ENCODE data around the gene CCDC87.

The CCDC87 gene

GRCh38 chr11:66637557-66638176 is 44.8 kb upstream of the CCDC87 start:
- H4K8ac ChIP-seq (ENCODE audit: low read depth, low read length): peak overlapping the region; percentile 94
- H3K9ac ChIP-seq (ENCODE audit: low read length): peak overlapping the region; percentile 88
- H2BK15ac ChIP-seq (replicated peaks; ENCODE audit: low read depth): no peak overlapping the region
- peaks cover 5% of the 10 kb centered on the region for H3K4me1 ChIP-seq (ENCODE audit: control insufficient read depth, low read depth, low read length)
- peak overlapping the region; percentile 29 for H3K23ac ChIP-seq (ENCODE audit: low read length)
- peak overlapping the region; percentile 21 for H3K18ac ChIP-seq (ENCODE audit: low read length)
- H3K79me2 ChIP-seq (ENCODE audit: control insufficient read depth, insufficient read depth, low read length): peaks cover 55% of the 10 kb centered on the region
- no peak overlapping the region for H3K4me3 ChIP-seq (ENCODE audit: low read length)
- H2BK120ac ChIP-seq (ENCODE audit: low read depth, low read length): no peak overlapping the region
- no peak overlapping the region for H4K5ac ChIP-seq (ENCODE audit: low read length)
- H3K36me3 ChIP-seq (ENCODE audit: control insufficient read depth, insufficient read depth, low read length): peaks cover 2% of the 10 kb centered on the region
- H3K4me2 ChIP-seq (ENCODE audit: low read length): peak overlapping the region; percentile 66
- H3K27me3 ChIP-seq (ENCODE audit: insufficient read depth, low read length, poor library complexity): no peaks in the 10 kb centered on the region
- H3K79me1 ChIP-seq (ENCODE audit: low read length): peaks cover 1% of the 10 kb centered on the region
- DNase-seq: no peak
- peak overlapping the region; percentile 69 for H3K27ac ChIP-seq (ENCODE audit: low read depth, low read length)
- H2AK5ac ChIP-seq (ENCODE audit: low read length): no peak overlapping the region
- peak overlapping the region; percentile 92 for H3K56ac ChIP-seq (ENCODE audit: low read length)
- H3K4ac ChIP-seq (ENCODE audit: low read depth, low read length): no peak overlapping the region
- H2BK5ac ChIP-seq (ENCODE audit: low read length): no peak overlapping the region
- no CpG with 5 or more reads among the region's 12 CpGs for WGBS (ENCODE audit: extremely low coverage, insufficient coverage, low lambda C conversion rate)

- no CpG with 5 or more reads among the region's 3 CpGs for WGBS (ENCODE audit: extremely low coverage, insufficient coverage, low lambda C conversion rate)
- Histone ChIP-seq H3K36me3 (ENCODE audit: control insufficient read depth, insufficient read depth, low read length) (peaks cover 7% of the 10 kb centered on the region), H3K27ac (ENCODE audit: low read depth, low read length) (no peak overlapping the region)
Observed at GRCh38 chr11:66636411-66636810, 43.5 kb upstream of the CCDC87 start.

GRCh38 chr11:66632952-66633351 is 40.1 kb upstream of the CCDC87 start:
- peaks cover 45% of the 10 kb centered on the region for H3K79me2 ChIP-seq (ENCODE audit: control insufficient read depth, insufficient read depth, low read length)
- H3K4me3 ChIP-seq (ENCODE audit: low read length): no peak overlapping the region
- H3K23ac ChIP-seq (ENCODE audit: low read length): no peak overlapping the region
- H3K4me1 ChIP-seq (ENCODE audit: control insufficient read depth, low read depth, low read length): peaks cover 2% of the 10 kb centered on the region
- DNase-seq: no peak
- no peak overlapping the region for H3K27ac ChIP-seq (ENCODE audit: low read depth, low read length)
- H3K18ac ChIP-seq (ENCODE audit: low read length): no peak overlapping the region
- no peak overlapping the region for H3K56ac ChIP-seq (ENCODE audit: low read length)
- WGBS (ENCODE audit: extremely low coverage, insufficient coverage, low lambda C conversion rate): no CpG with 5 or more reads among the region's 2 CpGs
- no peak overlapping the region for H4K8ac ChIP-seq (ENCODE audit: low read depth, low read length)
- H3K9ac ChIP-seq (ENCODE audit: low read length): no peak overlapping the region
- H4K5ac ChIP-seq (ENCODE audit: low read length): no peak overlapping the region
- H3K36me3 ChIP-seq (ENCODE audit: control insufficient read depth, insufficient read depth, low read length): peaks cover 12% of the 10 kb centered on the region
- no peaks in the 10 kb centered on the region for H3K27me3 ChIP-seq (ENCODE audit: insufficient read depth, low read length, poor library complexity)
- H2BK120ac ChIP-seq (ENCODE audit: low read depth, low read length): no peak overlapping the region
- H3K4ac ChIP-seq (ENCODE audit: low read depth, low read length): no peak overlapping the region
- H2BK5ac ChIP-seq (ENCODE audit: low read length): no peak overlapping the region
- H2BK15ac ChIP-seq (replicated peaks; ENCODE audit: low read depth): no peak overlapping the region
- no peak overlapping the region for H2AK5ac ChIP-seq (ENCODE audit: low read length)
- H3K79me1 ChIP-seq (ENCODE audit: low read length): peaks cover 14% of the 10 kb centered on the region
- no peak overlapping the region for H3K4me2 ChIP-seq (ENCODE audit: low read length)

More at GRCh38 chr11:66636411-66636810, 43.5 kb upstream of the CCDC87 start:
- no peak overlapping the region for H3K23ac ChIP-seq (ENCODE audit: low read length)
- no peak for DNase-seq
- no peak overlapping the region for H3K4me2 ChIP-seq (ENCODE audit: low read length)
- H2BK120ac ChIP-seq (ENCODE audit: low read depth, low read length): no peak overlapping the region
- no peak overlapping the region for H2BK5ac ChIP-seq (ENCODE audit: low read length)
- H3K4me3 ChIP-seq (ENCODE audit: low read length): no peak overlapping the region
- no peak overlapping the region for H2BK15ac ChIP-seq (replicated peaks; ENCODE audit: low read depth)
- H3K27me3 ChIP-seq (ENCODE audit: insufficient read depth, low read length, poor library complexity): no peaks in the 10 kb centered on the region
- H3K79me1 ChIP-seq (ENCODE audit: low read length): peaks cover 6% of the 10 kb centered on the region
- no peak overlapping the region for H3K9ac ChIP-seq (ENCODE audit: low read length)
- no peak overlapping the region for H4K5ac ChIP-seq (ENCODE audit: low read length)
- H3K18ac ChIP-seq (ENCODE audit: low read length): no peak overlapping the region
- H3K4me1 ChIP-seq (ENCODE audit: control insufficient read depth, low read depth, low read length): peaks cover 5% of the 10 kb centered on the region
- H3K79me2 ChIP-seq (ENCODE audit: control insufficient read depth, insufficient read depth, low read length): peaks cover 50% of the 10 kb centered on the region
- no peak overlapping the region for H4K8ac ChIP-seq (ENCODE audit: low read depth, low read length)
- no peak overlapping the region for H2AK5ac ChIP-seq (ENCODE audit: low read length)
- no peak overlapping the region for H3K56ac ChIP-seq (ENCODE audit: low read length)
- no peak overlapping the region for H3K4ac ChIP-seq (ENCODE audit: low read depth, low read length)

GRCh38 chr11:66631883-66632282 is 39.0 kb upstream of the CCDC87 start:
- peaks cover 24% of the 10 kb centered on the region for H3K79me1 ChIP-seq (ENCODE audit: low read length)
- no peak overlapping the region for H2BK120ac ChIP-seq (ENCODE audit: low read depth, low read length)
- no peak overlapping the region for H2AK5ac ChIP-seq (ENCODE audit: low read length)
- no peak overlapping the region for H4K8ac ChIP-seq (ENCODE audit: low read depth, low read length)
- H3K79me2 ChIP-seq (ENCODE audit: control insufficient read depth, insufficient read depth, low read length): peaks cover 56% of the 10 kb centered on the region
- H3K4me1 ChIP-seq (ENCODE audit: control insufficient read depth, low read depth, low read length): no peaks in the 10 kb centered on the region
- WGBS (ENCODE audit: extremely low coverage, insufficient coverage, low lambda C conversion rate): no CpG with 5 or more reads among the region's 6 CpGs
- no peak overlapping the region for H3K4me2 ChIP-seq (ENCODE audit: low read length)
- no peak overlapping the region for H2BK15ac ChIP-seq (replicated peaks; ENCODE audit: low read depth)
- H3K9ac ChIP-seq (ENCODE audit: low read length): no peak overlapping the region
- H3K56ac ChIP-seq (ENCODE audit: low read length): no peak overlapping the region
- H3K4me3 ChIP-seq (ENCODE audit: low read length): no peak overlapping the region
- H4K5ac ChIP-seq (ENCODE audit: low read length): no peak overlapping the region
- DNase-seq: no peak
- H3K36me3 ChIP-seq (ENCODE audit: control insufficient read depth, insufficient read depth, low read length): peaks cover 19% of the 10 kb centered on the region
- H2BK5ac ChIP-seq (ENCODE audit: low read length): no peak overlapping the region
- H3K4ac ChIP-seq (ENCODE audit: low read depth, low read length): no peak overlapping the region
- H3K23ac ChIP-seq (ENCODE audit: low read length): no peak overlapping the region
- H3K27me3 ChIP-seq (ENCODE audit: insufficient read depth, low read length, poor library complexity): no peaks in the 10 kb centered on the region
- no peak overlapping the region for H3K18ac ChIP-seq (ENCODE audit: low read length)
- no peak overlapping the region for H3K27ac ChIP-seq (ENCODE audit: low read depth, low read length)

- Histone ChIP-seq H3K4me3 (ENCODE audit: low read length) (no peak overlapping the region), H3K18ac (ENCODE audit: low read length) (no peak overlapping the region), H3K27me3 (ENCODE audit: insufficient read depth, low read length, poor library complexity) (no peaks in the 10 kb centered on the region), H4K5ac (ENCODE audit: low read length) (no peak overlapping the region), H3K27ac (ENCODE audit: low read depth, low read length) (no peak overlapping the region), H3K79me2 (ENCODE audit: control insufficient read depth, insufficient read depth, low read length) (peaks cover 71% of the 10 kb centered on the region), H3K36me3 (ENCODE audit: control insufficient read depth, insufficient read depth, low read length) (peaks cover 38% of the 10 kb centered on the region), H3K9ac (ENCODE audit: low read length) (no peak overlapping the region), H3K23ac (ENCODE audit: low read length) (no peak overlapping the region), H2AK5ac (ENCODE audit: low read length) (no peak overlapping the region), H3K79me1 (ENCODE audit: low read length) (peaks cover 40% of the 10 kb centered on the region), H4K8ac (ENCODE audit: low read depth, low read length) (no peak overlapping the region), H3K4me1 (ENCODE audit: control insufficient read depth, low read depth, low read length) (no peaks in the 10 kb centered on the region), H3K4ac (ENCODE audit: low read depth, low read length) (no peak overlapping the region), H2BK15ac (replicated peaks; ENCODE audit: low read depth) (no peak overlapping the region), H3K56ac (ENCODE audit: low read length) (no peak overlapping the region), H2BK5ac (ENCODE audit: low read length) (no peak overlapping the region), H3K4me2 (ENCODE audit: low read length) (no peak overlapping the region), H2BK120ac (ENCODE audit: low read depth, low read length) (no peak overlapping the region)
- WGBS (ENCODE audit: extremely low coverage, insufficient coverage, low lambda C conversion rate): no CpG with 5 or more reads among the region's 2 CpGs
- no peak for DNase-seq
Observed at GRCh38 chr11:66629356-66629755, 36.5 kb upstream of the CCDC87 start.

GRCh38 chr11:66628061-66628603 is 35.3 kb upstream of the CCDC87 start:
- no peak overlapping the region for H2AK5ac ChIP-seq (ENCODE audit: low read length)
- peaks cover 41% of the 10 kb centered on the region for H3K36me3 ChIP-seq (ENCODE audit: control insufficient read depth, insufficient read depth, low read length)
- no CpG with 5 or more reads among the region's 7 CpGs for WGBS (ENCODE audit: extremely low coverage, insufficient coverage, low lambda C conversion rate)
- H3K9ac ChIP-seq (ENCODE audit: low read length): no peak overlapping the region
- no peak overlapping the region for H3K4me2 ChIP-seq (ENCODE audit: low read length)
- H3K18ac ChIP-seq (ENCODE audit: low read length): no peak overlapping the region
- no peak overlapping the region for H4K5ac ChIP-seq (ENCODE audit: low read length)
- no peak overlapping the region for H3K56ac ChIP-seq (ENCODE audit: low read length)
- no peak overlapping the region for H2BK120ac ChIP-seq (ENCODE audit: low read depth, low read length)
- H2BK15ac ChIP-seq (replicated peaks; ENCODE audit: low read depth): no peak overlapping the region
- no peak overlapping the region for H3K4me3 ChIP-seq (ENCODE audit: low read length)
- no peak for DNase-seq
- no peaks in the 10 kb centered on the region for H3K4me1 ChIP-seq (ENCODE audit: control insufficient read depth, low read depth, low read length)
- H3K79me1 ChIP-seq (ENCODE audit: low read length): peaks cover 42% of the 10 kb centered on the region
- no peak overlapping the region for H3K23ac ChIP-seq (ENCODE audit: low read length)
- no peak overlapping the region for H3K27ac ChIP-seq (ENCODE audit: low read depth, low read length)
- no peak overlapping the region for H2BK5ac ChIP-seq (ENCODE audit: low read length)
- no peak overlapping the region for H3K4ac ChIP-seq (ENCODE audit: low read depth, low read length)
- H4K8ac ChIP-seq (ENCODE audit: low read depth, low read length): no peak overlapping the region
- H3K79me2 ChIP-seq (ENCODE audit: control insufficient read depth, insufficient read depth, low read length): peaks cover 80% of the 10 kb centered on the region
- H3K27me3 ChIP-seq (ENCODE audit: insufficient read depth, low read length, poor library complexity): no peaks in the 10 kb centered on the region
